ENCODE results near the gene APOA1.
"Not testable (repeated sequence)": the region's sequence is repeated elsewhere in the genome, so short reads cannot be mapped to it uniquely, and the experiment has no call there.

The APOA1 gene

DNA sequence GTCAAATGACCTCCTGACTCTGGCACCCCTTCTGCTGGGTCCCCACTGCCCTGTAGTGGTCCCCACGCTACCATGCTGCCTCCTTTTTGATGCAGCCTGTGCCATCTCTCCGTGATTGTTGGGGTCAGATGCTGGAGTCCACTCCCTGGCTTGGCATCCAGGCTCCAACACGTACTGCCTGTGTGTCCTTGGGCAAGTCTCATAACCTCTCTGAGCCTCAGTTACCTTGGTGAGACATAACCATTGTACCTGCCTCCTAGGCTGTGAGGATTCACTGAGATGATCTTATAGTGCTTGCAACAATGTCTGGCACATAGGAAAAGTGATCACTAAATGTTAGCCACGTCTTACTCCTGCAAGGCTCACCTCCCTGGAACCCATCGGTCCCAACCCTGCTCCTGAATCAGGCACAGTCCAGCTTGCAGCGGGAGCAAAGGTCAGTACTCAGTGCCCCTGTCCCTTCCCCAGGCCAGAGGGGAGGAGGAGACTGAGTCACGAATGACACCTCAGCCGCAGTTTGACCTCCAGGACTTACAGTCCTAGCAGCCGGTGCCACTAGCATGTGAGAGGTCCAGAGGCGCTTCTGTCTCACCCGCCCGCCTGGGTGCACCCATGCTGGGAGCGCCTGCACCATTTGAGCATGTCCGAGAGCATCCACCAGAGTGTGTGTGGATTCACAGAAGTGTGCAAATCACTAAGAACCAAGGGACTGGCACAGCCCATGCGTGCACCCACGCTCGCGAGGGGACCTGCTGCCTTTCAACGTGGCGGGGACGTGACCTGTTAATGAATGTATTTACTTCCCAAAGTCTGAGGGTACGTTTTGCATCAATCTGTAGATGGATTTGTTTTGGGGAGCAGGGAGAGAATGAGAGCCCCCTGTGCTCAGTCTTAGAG, 11.3 kb downstream of the APOA1 start:
- in situ Hi-C loops (cut with HindIII; ENCODE audit: low pct_ligation_motif_present, low pct_unique_long_range_greater_than_20kb, low sequenced_read_pairs): no loop called here
- DNase-seq: no peak

DNA sequence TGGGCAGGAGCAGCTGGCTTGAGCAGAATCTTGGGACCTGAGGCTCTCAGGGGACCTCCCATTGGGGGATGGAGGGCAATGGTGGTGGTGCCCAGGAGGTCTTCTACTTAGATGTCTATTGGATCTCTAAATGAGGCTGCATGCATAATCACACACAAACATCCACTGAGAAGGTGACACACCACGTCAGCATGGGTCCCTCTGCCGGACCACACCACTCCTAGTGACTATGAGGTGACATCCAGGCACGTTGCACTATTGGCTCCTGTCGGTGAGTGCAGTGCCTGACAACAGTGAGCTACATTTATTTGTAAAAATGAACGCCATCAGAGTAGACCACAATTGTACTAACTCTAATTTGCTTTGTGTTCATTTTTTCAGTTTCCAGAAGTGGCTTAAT, 12.0 kb downstream of the APOA1 start:
- in situ Hi-C loops (cut with HindIII; ENCODE audit: low pct_ligation_motif_present, low pct_unique_long_range_greater_than_20kb, low sequenced_read_pairs): no loop called here
- no peak for DNase-seq

DNA sequence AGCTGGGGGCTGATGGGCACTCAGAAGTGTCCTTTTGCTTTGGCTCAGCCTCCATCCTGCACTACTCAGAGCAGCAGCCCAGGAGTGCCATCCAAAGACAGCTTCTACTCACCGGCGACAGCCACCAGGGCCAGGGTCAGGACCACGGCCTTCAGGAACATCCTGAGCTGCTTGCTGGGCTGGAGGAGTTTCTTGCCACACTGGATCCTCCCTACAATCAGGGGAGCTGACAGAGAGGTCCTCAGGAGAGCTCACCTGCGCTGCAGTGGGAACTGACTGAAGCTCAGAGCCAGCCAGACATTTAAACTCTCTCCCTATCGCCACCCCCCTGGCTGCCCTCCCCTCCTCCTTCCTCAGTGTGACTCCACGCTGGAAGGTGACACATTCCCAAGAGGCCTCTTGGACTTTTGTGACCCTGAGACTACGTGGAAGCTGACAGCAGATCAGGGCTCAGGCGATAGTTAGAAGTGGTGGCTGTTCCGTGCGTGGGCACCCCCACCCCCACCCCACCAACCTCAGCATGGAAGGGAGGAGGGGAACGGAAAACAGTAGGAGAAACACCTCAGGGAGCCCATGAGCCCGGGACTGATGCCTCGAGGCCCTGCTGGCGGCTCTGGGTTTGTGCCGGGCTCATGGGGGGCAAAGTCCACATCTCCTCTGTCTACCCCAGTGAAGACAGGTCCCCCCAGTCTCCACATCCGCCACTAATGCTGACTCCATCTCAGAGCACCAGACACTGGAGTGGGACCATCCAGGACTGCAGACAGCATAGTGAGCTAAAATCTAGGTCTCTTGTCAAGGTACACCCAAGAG, 14.2 kb downstream of the APOA1 start, which contains the start of gene APOA4:
Gene APOA4, minus strand, starts transcription at position 274 of the 813 bp plus-strand sequence. Its CDS starts 113 bp downstream, at position 161.
- in situ Hi-C loops (cut with HindIII; ENCODE audit: low pct_ligation_motif_present, low pct_unique_long_range_greater_than_20kb, low sequenced_read_pairs): no loop called here
- no peak for DNase-seq

DNA sequence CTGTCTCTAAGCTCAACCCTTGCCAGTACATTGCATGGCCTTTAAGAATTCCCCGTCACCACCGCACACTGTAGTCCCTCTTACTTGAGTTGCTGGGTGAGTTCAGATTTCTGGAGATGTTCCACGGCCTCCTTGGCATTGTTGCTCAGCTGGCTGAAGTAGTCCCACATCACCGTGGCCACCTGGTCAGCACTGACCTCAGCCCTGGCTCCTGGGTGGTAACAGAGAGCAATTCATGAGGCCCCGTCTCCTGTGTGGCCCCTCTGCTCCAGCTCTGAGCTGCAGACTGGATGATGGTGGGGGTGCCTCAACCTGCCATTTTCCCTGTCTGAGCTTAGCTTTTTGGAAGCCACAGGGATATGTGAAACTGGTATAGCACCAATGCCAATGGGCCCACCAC, 14.8 kb downstream of the APOA1 start:
- no peak for DNase-seq
- in situ Hi-C loops (cut with HindIII; ENCODE audit: low pct_ligation_motif_present, low pct_unique_long_range_greater_than_20kb, low sequenced_read_pairs): no loop called here

DNA sequence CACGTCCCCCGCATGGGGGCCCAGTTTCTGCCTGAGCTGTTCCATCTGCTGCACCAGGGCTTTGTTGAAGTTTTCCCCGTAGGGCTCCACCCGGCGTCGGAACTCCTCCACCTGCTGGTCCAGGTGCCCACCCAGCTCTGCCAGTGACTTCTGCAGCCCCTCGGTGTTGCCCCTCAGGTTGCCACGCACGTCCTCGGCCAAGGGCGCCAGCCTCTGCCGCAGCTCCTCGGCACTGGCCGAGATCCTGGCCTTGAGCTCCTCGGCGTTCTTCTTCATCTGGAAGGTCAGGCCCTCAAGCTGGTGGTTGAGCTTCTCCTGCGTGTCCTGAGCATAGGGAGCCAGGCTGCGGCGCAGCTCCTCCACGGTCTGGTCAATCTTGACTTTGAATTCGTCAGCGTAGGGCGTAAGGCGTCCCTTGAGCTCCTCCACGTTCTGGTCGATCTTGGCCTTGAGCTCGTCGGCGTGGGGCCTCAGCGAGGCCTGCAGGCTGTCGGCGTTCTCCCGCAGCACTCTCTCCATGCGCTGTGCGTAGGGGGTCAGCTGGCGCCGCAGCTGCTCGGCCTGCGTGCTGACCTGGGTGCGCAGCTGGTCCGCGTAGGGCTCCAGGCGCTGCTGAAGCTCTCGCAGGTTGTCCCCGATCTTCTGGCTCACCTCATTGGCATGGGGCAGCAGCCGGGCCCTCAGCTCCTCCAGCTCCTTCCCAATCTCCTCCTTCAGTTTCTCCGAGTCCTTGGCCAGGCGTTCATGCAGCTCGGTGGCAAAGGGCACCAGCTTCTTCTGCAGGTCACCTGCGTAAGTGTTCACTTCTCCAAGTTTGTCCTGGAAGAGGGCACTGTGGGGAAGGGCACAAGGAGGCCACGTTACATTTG, 16.1 kb downstream of the APOA1 start:
- in situ Hi-C loops (cut with HindIII; ENCODE audit: low pct_ligation_motif_present, low pct_unique_long_range_greater_than_20kb, low sequenced_read_pairs): no loop called here
- no peak for DNase-seq

DNA sequence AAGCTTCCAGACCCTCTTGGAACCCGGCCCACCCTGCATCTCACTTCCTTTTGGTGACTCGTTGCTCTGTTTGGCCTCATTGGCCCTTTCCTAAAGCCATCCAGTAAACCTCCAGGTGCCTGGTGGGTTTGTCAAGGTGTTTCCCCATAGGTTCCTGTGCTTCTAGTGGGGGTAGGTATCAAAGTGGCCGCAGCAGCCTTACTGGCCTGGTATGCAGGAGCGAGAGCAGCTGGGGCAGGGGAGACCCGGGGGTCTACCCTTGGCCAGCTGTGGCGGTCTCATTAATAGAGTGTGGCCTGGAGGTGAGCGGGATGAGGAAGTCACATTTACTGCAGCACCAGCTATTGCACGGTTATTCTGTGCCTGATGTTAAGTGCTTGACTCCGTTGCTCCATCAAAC, 18.4 kb downstream of the APOA1 start:
- no peak for DNase-seq
- in situ Hi-C loops (cut with HindIII; ENCODE audit: low pct_ligation_motif_present, low pct_unique_long_range_greater_than_20kb, low sequenced_read_pairs): no loop called here

DNA sequence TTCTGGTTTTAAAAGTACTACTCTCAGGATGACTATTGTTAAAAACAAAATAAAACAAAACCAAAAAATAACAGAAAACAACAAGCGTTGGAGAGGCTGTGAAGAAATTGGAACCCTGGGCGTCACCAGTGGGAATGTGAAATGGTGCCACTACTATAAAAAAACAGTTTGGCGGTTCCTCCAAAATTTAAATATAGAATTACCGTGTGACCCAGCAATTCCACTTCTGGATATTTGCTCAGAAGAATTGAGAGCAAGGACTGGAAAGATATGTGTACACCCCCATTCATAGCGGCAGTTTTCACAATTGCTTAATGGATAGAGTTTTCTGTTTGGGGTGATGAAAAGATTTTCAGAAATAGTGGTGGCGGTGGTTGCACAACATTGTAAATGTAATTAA, 22.9 kb downstream of the APOA1 start:
- in situ Hi-C loops (cut with HindIII; ENCODE audit: low pct_ligation_motif_present, low pct_unique_long_range_greater_than_20kb, low sequenced_read_pairs): no loop called here
- no peak for DNase-seq

DNA sequence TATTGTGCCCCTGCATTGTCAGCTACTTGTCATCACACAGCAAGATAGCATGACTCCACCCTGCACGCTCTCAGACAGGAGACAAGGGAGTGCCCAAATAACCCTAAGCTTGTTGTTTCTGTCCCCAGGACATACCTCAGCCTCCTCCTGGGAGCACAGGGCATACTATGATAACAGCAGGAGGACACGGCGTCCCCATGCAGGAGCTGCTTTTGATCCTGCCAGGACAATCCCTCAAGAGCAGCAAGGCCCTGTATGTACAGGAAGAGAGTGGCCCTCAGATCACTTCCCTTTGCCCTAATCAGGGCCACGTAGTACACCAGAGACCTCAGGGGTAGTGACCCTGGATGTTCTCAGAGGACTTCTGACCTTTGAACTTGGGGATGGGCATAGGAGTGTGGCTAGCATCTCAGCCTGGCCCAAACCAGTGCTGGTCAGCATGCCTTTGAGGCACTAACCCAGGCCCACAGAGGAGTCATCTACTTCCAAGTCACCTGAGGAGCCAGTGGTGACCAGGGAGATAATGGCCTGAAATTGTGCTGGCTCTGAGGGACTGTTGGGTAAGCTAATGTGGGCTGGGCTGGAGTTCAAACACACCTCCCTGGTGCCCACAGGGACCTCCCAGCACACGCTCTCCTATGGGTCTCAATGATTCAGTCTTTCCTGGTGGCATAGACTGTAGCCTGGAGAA, 23.5 kb downstream of the APOA1 start:
- in situ Hi-C loops (cut with HindIII; ENCODE audit: low pct_ligation_motif_present, low pct_unique_long_range_greater_than_20kb, low sequenced_read_pairs): no loop called here
- DNase-seq: no peak

DNA sequence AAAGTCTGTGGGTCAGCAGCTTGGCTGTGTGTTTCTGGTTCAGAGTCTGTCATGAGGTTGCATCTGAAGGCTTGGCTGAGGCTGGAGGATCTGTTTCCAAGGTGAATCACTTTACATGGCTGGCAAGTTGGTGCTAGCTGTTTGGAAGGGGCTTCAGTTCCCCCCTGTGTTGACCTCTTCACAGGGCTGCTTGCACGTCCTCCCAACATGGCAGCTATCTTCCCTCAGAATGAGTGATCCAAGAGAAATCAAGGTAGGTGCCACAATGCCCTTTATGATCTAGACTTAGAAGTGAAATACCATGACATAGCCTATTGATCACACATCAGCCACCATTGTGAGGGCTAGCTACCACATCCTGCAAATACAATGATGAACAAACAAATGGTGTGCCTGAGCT, 24.3 kb downstream of the APOA1 start:
- DNase-seq: no peak
- in situ Hi-C loops (cut with HindIII; ENCODE audit: low pct_ligation_motif_present, low pct_unique_long_range_greater_than_20kb, low sequenced_read_pairs): no loop called here

DNA sequence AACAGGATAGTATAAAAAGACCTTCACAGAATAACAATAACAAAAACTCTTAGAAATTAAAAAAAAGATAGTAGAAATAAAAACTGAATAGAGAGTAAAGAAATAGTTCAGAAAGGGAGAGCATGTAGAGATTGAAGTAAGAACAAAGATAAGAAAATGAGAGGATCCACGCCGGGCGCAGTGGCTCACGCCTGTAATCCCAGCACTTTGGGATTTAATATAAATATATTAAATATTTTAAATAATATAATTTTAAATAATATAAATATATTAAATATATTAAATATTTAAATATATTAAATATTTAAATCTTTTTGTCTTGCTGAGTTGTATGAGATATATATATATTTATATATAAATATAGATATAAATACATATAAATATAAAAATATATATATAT, 25.3 kb downstream of the APOA1 start:
- in situ Hi-C loops (cut with HindIII; ENCODE audit: low pct_ligation_motif_present, low pct_unique_long_range_greater_than_20kb, low sequenced_read_pairs): no loop called here
- no peak for DNase-seq

DNA sequence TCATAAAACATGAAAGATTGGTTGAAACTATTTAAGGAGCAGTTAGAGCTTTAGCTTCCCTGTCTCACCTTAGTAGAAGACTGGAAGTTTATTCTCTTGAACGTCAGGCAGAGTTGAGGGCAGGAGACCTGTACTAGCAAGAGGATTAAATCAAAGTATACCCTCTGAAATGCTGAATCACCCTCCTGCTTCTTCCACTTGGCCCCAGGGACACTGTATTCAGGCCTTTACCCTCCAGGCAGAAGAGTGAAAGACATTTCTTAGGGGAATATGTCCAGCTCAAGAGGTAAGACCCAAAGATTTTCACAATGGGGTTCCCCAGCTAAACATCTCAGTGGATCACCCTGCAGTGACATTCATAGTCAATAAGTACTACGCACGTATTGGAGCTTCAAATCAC, 26.2 kb downstream of the APOA1 start:
- DNase-seq: no peak
- in situ Hi-C loops (cut with HindIII; ENCODE audit: low pct_ligation_motif_present, low pct_unique_long_range_greater_than_20kb, low sequenced_read_pairs): no loop called here

DNA sequence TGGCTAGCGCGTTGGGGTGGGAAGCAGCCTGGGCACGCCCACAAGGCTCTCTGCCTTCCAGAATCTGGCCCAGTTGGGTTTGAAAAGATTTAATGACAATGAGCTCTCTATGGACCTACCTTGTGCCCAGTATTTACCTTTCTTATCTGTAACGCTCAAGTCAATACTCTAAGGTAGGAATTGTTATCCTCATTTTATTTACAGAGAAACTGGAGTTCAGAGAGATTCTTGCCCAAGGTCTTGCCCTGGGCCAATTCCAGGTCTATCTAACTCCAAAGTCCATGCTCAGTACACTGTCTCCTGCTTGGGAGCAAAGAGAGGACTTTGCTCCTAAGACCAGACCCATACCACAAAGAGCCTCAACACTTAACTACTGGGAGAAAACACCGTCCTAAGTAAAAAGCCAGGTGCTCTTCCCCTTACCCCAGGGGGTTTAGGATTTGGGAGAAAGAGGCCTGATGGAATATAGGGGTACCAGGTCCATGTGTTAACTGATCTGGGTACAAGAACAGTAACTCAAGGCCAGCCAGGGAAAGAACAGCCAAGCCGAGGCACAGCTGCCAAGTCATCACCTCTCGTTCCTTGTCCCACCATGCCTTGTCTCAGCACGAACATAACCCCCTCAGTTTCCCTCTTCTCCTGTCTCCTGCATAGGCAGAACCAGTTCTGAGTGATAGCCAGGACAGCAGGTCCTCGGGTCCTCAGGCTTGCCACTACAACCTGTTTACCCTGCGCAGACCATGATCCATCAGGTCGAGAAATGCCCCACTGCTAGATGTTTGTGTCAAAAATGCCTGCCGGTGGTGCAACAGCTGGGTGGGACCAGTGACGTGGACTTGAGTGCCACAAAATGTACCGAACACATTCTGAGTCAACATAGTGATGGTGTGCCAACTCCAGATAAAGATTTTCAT, 28.9 kb downstream of the APOA1 start:
- no peak for DNase-seq

DNA sequence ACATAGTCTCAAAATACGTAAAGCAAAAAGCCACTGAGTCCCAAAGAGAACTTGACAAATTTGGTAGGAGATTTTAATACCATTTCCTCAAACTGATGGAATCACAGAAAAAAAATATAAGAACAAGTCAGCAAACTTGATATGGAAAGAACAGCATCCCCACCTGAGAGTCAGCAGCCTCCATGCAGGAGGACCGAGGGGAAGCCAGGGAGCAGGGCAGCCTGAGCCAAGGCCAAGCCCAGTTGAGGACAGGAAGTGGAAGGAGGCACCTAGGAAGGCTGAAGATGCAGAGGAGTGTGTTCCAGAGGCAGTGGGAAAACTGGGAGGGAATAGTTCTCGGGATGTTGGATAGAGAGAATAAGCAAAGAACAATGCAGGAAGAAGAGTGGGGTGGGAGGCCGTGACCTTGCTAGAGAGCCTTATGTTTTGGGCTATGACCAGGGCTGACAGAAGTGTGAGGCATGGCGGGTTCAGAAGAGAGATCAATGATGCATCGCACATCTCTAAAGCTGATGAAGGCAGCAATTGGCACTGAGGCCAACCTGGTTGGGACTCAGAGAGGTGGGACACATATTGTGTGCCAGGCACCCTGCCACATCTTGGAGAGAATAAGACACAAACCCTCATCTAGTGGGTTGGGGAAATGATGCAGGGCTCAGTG, 29.7 kb downstream of the APOA1 start:
- no peak for DNase-seq
- in situ Hi-C loops (cut with HindIII; ENCODE audit: low pct_ligation_motif_present, low pct_unique_long_range_greater_than_20kb, low sequenced_read_pairs): no loop called here

More for the DNA sequence above, 28.9 kb downstream of the APOA1 start:
- in situ Hi-C loops (cut with HindIII; ENCODE audit: low pct_ligation_motif_present, low pct_unique_long_range_greater_than_20kb, low sequenced_read_pairs): no loop called here

DNA sequence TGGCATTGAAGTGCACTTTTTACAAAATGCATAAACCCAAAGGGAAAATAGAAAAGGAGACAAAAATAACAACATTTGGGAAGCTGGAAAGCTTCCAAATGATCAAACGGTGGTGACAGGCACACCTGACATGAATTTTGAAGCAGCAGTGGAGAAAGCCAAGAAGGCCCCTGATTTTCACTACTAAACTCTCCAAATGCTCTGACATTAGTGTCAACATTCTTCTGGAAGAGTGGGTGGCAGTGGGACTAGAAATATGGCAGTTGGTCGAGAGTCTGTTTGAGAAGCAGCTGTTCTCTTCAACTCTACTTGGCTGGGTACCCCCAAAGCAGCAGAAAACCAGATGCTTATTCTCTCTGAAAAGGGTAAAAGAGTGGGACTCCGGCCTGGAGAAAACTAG, 33.4 kb downstream of the APOA1 start:
- in situ Hi-C loops (cut with HindIII; ENCODE audit: low pct_ligation_motif_present, low pct_unique_long_range_greater_than_20kb, low sequenced_read_pairs): no loop called here
- DNase-seq: no peak

DNA sequence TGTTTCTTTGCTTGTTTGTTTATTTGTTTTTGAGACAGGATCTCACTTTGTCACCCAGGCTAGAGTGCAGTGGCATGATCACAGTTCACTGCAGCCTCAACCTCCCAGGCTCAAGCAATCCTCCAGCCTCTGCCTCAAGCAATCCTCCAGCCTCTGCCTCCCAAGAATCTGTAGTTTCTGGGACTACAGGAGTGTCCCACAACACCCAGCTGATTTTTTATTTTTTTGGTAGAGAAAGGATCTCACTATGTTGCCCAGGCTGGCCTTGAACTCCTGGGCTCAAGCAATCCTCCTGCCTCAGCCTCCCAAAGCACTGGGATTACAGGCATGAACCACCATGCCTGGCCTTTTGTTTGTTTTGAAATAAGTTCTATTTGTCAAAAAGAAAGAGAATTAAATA, 35.8 kb downstream of the APOA1 start:
- DNase-seq; in situ Hi-C loops (cut with HindIII; ENCODE audit: low pct_ligation_motif_present, low pct_unique_long_range_greater_than_20kb, low sequenced_read_pairs): not testable (repeated sequence)

DNA sequence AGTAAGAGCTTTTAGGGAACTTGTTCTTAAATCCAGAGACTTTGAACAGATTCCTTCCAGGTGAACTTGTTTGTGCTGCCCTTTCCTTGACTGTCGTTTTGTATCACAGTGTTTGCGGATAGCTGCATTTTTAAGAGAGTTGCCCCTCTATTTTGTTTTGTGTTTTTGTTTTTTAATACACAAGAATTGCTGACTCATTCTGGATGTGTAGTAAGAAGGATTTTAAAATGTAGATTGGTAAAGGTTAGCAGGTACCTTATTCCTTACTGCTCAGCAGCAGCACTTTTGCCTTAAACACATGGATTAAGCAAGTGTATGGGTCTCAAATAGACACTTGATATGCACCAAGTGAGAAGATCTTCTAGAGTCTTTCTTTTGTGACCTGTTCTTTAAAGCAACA, 36.8 kb downstream of the APOA1 start:
- no peak for DNase-seq
- in situ Hi-C loops (cut with HindIII; ENCODE audit: low pct_ligation_motif_present, low pct_unique_long_range_greater_than_20kb, low sequenced_read_pairs): no loop called here

DNA sequence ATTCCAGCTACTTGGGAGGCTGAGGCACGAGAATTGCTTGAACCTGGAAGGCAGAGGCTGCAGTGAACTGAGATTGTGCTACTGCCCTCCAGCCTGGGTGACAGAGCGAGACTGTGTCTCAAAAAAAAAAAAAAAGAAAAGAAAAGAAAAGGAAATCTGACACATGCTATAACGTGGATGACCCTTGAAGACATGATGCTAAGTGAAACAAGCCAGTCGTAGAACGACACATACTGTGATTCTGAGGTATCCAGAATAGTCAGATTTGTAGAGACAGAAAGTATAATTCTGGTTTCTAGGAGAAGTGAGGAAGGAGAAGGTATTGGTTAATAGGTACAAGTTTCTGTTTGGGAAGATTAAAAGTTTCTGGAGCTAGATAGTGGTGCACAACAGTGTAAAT, 39.1 kb downstream of the APOA1 start:
- in situ Hi-C loops (cut with HindIII; ENCODE audit: low pct_ligation_motif_present, low pct_unique_long_range_greater_than_20kb, low sequenced_read_pairs): no loop called here
- no peak for DNase-seq

Measured in ACHN (cell line).